ENCODE results near the gene SENP8. TPM values are rescaled to one million over a fixed set of nuclear protein-coding genes. Genes with fewer than 3 reads are reported as not detected.
A peak's percentile ranks its signal among the peaks of the same experiment; 100 is the strongest.

The SENP8 gene
- total and polyA plus RNA-seq, 2 of the 13 experiments (the other 11 are each of a cell fraction or from before 2014, with no cell fraction given) = 2.7 to 3.0 TPM

- no peak for TF ChIP-seq NR1H2 (CRISPR knock-in tag; IDR thresholded peaks at IDR 0.05; ENCODE audit: borderline replicate concordance, low read depth)
- no peak for TF ChIP-seq ZNF572 (CRISPR knock-in tag; IDR thresholded peaks at IDR 0.05)
- TF ChIP-seq ZNF280D (CRISPR knock-in tag; IDR thresholded peaks at IDR 0.05) = no peak
- TF ChIP-seq KDM6A (CRISPR knock-in tag; IDR thresholded peaks at IDR 0.05; ENCODE audit: low read depth) = no peak
- TF ChIP-seq ZNF446 (CRISPR knock-in tag; IDR thresholded peaks at IDR 0.05) = no peak
- 0 out of 2 replicates have a peak, but pooled peaks have one; percentile 34 for TF ChIP-seq FOXO1 (CRISPR knock-in tag; IDR thresholded peaks at IDR 0.05)
- no peak for TF ChIP-seq ZNF225 (CRISPR knock-in tag; IDR thresholded peaks at IDR 0.05)
- no peak for TF ChIP-seq JUN (CRISPR knock-in tag; IDR thresholded peaks at IDR 0.05)
- TF ChIP-seq SOX6 (IDR thresholded peaks at IDR 0.05) = no peak
- peak; percentile 18; the same call in 1 of the 2 replicates for TF ChIP-seq SOX6 (CRISPR knock-in tag; IDR thresholded peaks at IDR 0.05)
- no peak for TF ChIP-seq ZMYM2 (CRISPR knock-in tag; IDR thresholded peaks at IDR 0.05)
- TF ChIP-seq ZNF546 (CRISPR knock-in tag; conservative IDR thresholded peaks at IDR 0.05) = no peak
- TF ChIP-seq PLRG1 (conservative IDR thresholded peaks at IDR 0.05) = no peak
- TF ChIP-seq THRA (CRISPR knock-in tag; IDR thresholded peaks at IDR 0.05; ENCODE audit: borderline replicate concordance) = peak; percentile 89; the same call in 1 of the 2 replicates
- TF ChIP-seq TFE3 (CRISPR knock-in tag; IDR thresholded peaks at IDR 0.05) = no peak
- TF ChIP-seq ZNF639 (CRISPR knock-in tag; conservative IDR thresholded peaks at IDR 0.05) = no peak
- TF ChIP-seq CCAR2 (optimal IDR thresholded peaks at IDR 0.05; ENCODE audit: low read depth, low read length) = no peak
- TF ChIP-seq KDM3A (CRISPR knock-in tag; IDR thresholded peaks at IDR 0.05; ENCODE audit: low read depth) = 0 out of 2 replicates have a peak, but pooled peaks have one; percentile 35
- TF ChIP-seq JUNB (CRISPR knock-in tag; IDR thresholded peaks at IDR 0.05; ENCODE audit: borderline replicate concordance) = no peak
- no peak for TF ChIP-seq REPIN1 (CRISPR knock-in tag; IDR thresholded peaks at IDR 0.05; ENCODE audit: borderline replicate concordance, low read depth)
- no peak for TF ChIP-seq FOSL1 (CRISPR knock-in tag; IDR thresholded peaks at IDR 0.05; ENCODE audit: borderline replicate concordance)
- no peak for TF ChIP-seq SAFB2 (CRISPR knock-in tag; IDR thresholded peaks at IDR 0.05; ENCODE audit: borderline replicate concordance, low read depth)
- TF ChIP-seq TBL1XR1 (IDR thresholded peaks at IDR 0.05; ENCODE audit: borderline replicate concordance, low read length, partially characterized antibody) = no peak
- TF ChIP-seq MAZ (IDR thresholded peaks at IDR 0.05; ENCODE audit: borderline replicate concordance, low read depth, low read length) = no peak
- TF ChIP-seq MAZ (CRISPR knock-in tag; IDR thresholded peaks at IDR 0.05; ENCODE audit: low read depth) = no peak
Observed at GRCh38 chr15:72184165-72184811, 66.1 kb downstream of the SENP8 start (continued).

Data from HepG2 (cell line).